ENCODE data around the gene PSD4.

PSD4 gene

DNA sequence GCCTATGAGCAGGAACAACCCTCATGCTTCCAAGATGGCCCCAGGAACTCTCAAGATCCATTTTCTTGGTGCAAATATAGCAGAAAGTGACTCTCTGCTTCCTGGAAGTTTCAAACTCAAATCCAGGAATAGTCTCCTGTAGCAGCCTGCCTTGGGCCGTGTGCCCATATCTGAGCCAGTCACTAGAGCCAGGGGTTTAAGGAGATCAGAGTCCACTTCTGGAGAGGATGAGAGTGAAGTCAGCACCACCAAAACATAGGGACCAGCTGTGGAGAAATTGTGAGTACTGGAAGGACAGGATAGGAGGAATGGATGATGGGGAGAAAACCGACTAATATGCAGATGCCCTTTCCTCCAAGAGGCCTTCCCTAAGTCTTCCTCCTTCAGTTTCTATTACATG, 33.2 kb downstream of the PSD4 start:
- DNase-seq (ENCODE audit: low read depth in 3 of 3): no peak

DNA sequence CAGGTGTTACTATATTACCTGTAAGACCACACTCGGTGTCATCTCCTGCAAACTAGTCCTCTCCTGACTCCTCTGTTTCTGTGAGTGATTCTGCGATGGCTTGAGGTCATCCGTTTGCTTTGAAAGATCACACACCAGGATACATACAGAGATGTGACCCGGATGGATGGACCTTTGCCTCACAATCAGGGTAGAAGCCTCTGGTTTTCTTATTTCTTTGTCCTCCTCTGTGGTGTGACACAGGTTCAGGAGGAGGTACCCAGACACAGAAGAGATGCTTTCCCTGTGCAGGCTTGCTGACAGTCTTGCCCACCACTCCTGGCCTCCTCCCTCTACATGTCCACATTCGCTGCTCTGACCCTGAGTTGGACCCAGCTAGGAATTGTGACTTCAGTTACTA, 34.6 kb downstream of the PSD4 start:
- DNase-seq (ENCODE audit: low read depth in 3 of 3): no peak

DNA sequence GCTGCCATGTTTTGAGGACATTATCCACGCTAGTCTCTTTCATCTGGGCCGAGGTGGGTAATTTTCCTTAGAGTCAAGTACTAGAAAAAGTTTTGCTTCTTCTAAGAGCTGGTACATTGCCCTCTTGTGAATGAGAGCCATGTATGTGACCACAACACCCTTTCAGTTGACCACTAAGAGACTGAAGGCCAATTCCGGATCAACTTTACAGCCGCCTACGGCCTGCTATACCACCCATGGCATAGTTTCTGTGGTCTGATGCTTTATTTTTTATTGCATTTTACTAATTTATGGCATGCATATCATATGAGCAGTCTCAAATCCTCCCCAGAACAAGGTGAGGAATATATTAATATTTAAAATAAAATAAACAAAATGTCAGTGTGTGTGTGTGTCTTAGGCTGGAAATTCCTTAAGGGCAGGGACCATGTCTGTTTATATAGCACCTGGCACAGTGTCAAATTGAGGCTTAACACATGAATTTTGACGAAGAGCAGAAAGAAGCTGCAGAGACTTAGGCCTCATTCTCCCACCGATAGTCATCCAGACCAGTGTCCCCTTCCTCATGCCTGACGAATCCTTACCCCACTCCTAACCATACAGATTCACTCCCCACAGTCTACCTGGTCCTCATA, 35.4 kb downstream of the PSD4 start:
- DNase-seq (ENCODE audit: low read depth in 3 of 3): no peak

DNA sequence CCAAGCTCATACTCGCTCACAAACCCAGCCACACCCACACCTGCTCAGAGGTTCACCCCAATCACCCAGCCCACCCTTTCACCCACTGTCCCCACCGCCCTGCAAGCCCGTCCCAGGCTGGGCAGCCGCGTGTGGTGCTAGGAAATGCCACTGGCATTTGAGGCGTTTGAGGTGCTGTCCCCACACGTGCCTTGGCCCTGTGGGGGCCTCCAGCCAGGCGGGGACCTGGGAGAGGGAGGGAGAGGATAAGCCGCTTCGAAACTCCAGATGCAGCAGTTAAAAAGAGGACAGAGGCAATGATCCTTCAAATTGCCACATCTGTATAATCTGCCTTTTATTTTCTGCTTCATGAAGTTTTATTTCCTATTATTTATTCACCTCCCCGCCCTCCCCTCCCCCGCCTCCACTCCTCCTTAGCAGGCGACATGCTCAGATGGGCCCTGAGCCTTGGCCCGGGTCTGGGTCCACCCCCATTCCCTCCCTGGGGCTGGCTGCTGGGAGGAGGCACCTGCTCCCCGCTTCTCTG, 35.9 kb downstream of the PSD4 start:
- DNase-seq (ENCODE audit: low read depth in 3 of 3): no peak

DNA sequence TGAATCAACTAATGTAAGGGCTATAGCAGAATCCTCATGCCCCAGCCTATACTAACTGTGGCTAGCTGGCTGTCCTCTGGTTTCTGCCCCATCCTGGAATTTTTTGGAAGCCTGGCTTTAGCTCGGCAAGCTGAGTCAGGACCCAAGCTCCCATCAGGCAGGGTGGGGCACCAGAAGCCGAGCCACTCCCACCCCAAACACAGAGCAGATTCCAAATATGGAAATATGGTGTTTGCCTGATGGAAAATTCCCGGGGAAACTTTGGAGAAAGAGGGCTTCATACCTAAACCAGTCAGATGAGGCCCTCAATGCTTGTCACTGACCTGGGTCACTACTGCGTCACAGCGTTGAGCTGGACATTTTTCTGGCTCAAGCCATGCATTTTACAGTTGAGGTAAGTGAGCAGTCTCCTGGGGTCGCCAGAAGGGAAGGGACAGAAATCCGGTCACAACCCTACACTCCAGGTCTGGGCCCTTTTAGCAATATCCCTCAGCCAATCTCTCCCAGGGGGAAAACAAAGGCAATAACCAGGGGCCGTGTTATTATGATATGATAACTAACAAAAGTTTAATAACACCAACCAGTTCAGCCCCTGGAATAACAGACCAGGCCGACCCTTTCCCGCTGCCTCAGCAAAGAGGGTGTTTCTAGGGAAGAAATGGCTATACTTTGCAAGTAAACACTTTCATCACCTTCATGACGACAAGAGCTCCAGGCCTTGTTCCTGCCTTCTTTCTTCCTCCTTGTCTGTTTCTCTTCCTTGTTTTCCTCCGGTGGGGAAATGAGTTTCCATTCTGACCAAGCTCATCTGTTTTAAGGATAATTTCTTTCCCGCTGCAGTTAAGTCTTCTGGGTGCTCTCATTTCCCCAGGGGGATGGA, 37.7 kb downstream of the PSD4 start:
- DNase-seq (ENCODE audit: low read depth in 3 of 3): no peak

DNA sequence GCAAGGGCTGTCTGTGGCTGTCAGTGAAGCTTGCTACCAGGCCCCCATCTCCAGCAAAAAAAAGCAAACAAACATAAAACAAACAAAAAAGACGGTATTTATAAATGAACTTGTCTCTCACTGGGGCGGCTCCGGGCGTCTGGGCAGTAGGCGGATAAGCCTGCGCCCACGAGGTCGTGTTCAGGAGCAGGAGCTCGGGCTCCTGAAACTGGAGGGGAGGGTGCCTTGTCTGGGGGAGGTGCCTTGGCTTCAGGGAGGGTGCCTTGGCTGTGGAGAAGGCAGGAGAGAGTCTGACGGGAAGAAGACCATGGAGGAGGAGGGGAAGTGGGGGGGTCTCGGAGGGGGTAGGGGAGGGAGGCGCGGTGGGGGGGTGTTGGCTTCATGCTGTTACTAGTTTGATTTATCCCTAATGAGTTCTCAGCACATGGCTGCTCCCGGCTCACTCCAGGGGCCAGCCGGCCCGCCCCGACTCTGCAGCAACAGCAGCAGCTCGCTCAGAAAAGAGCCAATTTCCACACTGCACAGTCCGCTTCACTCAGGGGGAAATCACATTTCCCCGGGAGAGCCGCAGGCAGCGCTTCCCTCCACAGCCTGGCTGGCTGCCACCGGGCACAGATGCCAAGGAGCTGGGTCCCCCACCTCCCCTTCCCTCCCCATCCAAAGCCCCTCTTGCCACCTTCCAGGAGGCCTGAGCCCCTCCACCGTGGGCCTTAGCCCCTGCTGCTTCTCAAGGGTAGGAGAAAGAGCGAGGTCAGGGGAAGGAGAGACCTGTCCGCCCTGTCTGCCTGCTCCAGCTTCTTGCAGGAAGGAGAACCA, 38.7 kb downstream of the PSD4 start:
- no peak for DNase-seq (ENCODE audit: low read depth in 3 of 3)

DNA sequence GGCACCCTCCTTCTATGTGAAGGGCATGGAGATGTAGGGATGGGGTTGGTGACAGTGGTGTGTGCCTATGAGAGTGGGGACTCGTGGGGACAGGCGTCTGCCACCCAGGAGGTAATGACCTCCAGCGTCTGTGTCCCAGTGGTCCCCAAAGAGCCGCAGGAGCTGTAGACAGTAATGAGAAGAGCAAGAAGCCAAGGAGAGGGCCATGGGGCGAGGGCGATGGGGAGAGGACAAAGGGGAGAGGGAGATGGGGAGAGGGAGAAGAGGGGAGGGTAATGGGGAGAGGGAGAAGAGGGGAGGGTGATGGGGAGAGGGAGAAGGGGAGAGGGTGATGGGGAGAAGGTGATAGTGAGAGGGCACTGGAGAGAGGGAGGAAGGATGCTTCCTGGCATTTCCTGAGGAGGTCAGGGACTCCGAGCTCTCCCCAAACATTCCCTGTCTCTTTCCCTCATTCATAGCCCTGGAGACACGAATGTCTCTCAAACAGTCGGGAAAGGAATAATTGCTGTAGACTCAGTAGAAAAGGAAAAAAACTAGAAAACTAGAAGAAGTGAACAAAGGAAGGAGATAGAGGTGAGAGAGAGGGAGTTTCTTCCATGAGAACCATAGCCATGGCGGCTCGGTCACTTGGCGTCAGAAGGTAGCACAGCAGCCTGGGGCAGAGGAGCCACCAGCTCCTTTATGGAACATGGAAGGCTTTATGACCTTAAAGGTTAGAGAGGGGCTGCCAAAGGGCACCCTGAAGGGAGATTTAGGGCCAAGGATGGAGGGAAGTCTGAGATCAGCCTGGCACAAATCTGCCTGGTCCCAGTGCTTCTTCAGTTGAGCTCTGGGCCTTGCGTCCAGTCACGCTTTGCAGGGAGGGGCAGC, 39.5 kb downstream of the PSD4 start:
- DNase-seq (ENCODE audit: low read depth in 3 of 3): no peak

DNA sequence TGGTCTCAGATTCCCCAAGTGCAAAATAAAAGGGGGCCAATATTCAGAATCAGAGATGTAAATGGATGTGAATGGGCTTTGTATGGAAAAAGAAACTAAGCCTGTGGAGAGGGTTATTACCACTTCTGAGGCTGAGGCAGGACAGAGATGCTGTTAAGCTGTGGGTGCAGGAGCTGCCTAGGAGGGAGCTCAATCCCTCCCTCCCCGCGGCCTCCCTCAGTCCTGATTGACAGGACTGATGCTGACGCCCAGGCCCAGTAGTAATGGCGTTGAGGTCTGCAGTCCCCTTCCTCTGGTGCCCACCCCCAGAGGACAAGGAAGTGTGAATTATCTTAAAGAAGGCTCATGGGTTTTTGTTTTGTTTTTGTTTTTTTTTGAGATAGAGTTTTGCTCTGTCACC, 40.4 kb downstream of the PSD4 start:
- no peak for DNase-seq (ENCODE audit: low read depth in 3 of 3)

DNA sequence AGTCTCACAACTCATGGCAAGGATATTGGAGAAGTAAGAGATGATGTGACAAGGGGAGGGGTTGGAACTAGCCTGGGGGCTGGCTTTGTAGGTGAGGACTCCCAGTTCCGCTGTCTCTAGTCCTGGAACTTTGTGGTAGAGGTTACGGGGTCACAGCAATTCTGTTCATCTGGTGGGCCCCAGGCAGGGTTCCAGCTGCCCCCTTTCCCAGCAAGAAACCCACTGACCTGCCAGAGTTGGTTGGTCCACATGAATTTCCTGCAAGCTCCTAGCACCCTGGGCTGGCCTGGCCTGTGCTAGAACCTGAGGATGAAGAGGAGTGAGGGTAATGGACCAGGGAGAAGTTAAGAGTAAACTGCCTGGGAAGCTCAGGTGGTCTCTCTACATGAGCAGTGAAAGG, 41.3 kb downstream of the PSD4 start:
- DNase-seq (ENCODE audit: low read depth in 3 of 3): no peak

DNA sequence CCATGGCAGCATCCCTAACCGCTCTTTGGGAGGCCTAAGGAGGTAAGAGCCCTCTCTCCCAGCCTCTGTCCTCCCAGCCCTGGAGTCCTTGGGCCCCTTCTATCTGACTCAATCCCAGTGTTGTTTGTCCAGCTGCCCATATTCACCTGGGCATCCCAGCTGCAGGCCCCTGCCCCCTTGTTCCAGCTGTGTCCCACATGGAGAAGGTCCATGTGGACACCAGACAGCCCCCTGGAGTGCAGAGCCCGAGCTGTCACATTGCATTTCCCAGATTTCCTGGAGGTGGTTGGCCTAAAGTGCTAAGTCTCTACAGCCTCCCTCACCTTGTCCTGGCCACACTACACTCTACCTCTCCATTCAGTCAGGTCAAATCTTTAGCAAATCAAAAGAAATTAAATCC, 42.5 kb downstream of the PSD4 start:
- DNase-seq (ENCODE audit: low read depth in 3 of 3): no peak

DNA sequence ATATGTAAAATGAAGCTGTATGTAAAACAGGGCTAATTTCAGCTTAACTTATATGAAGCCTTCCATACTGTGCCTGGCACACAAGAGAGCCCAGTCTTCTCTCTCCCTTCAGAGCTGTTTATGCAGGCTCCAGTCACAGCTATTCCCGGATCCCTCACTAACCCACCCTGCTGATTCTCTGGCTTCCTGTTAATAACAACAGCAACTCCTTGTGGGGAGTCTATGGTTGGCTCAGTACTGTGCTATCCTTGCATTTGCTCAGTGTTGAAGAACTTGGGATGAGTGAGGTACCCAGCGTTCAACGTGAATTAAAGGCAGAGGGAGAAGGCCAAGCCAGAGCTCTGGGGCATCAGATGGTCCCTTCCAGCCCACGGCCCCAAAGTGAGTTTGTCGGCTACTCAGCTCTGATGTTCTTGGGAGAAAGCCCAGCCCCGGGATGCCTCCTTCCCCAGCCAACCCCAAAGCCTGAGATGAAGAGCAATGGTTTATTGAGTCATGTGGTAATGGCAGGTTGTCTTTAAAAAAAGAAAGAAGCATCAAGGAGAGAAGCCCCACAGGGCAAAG, 43.2 kb downstream of the PSD4 start:
- no peak for DNase-seq (ENCODE audit: low read depth in 3 of 3)

DNA sequence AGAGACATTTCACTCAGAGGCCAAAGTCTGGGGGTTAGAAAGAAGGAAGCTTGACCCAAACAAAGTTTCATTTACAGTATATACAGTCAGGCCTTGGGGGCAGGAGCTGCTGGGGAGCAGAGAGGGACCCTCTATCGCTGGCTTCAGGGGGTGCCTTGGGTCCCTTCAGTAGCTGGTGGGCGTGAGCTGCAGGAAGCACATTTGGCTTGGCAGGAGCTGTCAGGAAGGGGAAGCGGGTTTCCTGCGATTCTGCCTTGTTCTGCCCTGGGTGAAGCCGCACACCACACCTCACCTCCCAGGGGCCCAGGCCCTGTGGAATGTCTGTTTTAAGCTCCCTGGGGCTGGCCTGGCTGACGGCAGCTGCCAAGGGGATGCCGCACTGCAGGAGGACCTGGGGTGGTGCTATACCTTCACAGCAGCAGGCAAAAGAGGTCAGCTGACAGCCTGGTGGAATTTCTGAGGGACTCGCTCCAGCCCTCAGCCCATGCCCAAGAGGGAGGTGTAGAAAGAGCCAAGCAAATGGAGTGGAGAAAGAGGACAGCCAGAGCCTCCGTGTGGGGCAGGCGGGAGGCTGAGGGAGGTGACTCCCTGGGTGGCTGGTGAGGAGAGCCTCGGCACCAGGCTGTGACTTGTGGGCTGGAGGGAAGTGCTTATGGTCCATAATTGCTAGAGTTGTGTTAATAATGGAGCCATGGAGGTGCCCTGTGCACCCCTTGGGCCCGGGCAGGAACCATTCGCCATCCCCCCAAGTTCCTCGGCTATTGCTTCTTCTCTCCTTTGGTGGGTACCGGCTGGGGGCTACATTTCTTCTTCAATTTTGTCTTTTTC, 43.9 kb downstream of the PSD4 start:
- no peak for DNase-seq (ENCODE audit: low read depth in 3 of 3)

DNA sequence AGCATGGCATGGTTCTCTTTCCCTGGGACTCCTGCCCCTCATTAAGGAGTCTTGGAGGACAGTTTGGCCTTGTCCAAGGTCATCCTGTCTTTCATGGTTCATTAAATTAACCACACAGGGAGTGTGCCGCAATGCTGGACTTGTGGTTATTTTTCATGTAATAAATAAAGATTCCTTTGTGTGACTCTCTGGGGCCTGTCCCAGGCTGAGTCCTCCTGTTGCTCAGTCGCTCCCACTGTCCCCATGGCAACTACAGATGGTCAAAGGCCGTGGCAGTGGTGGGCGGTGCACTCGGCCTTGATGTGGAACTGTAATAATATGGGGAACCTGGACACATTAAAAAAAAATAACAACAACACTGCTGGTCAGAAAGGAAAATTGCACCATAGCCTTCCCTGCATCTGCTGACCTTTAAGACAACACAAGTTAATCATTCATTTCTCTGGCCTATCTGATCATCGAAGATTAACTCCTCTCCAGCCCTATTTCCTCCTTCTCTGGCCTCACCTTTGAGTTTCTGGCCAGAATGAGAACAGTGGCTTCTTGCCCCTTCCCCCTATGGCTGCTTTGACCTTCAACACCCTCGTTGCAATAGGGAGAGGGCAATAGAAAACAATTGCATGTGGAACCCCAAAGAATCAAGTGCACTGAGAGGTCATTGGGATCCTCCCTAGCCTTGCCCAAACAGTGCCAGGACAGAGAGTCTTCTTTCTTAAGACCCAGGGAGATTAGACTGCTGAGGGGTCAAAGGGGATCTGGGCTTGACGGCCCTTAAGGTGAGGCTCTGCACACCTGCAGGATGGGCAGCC, 44.7 kb downstream of the PSD4 start:
- no peak for DNase-seq (ENCODE audit: low read depth in 3 of 3)

DNA sequence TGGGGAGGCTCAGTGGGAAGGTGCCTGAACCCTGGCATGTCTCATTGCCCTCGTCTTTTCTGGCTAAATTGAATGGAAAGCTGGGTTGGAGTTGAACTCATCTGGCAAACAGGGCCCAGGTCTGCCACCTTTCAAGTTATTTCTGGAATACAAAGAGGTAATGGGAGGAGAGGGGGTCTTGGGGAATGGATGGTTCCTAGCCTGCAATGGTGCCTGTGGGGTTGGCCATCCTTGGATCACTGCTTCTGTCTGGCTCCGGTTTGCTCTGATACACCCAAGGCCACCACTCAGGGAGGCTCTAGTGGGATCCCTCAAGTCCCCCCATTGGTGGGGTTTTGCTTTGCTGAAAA, 45.3 kb downstream of the PSD4 start:
- DNase-seq (ENCODE audit: low read depth in 3 of 3): no peak

DNA sequence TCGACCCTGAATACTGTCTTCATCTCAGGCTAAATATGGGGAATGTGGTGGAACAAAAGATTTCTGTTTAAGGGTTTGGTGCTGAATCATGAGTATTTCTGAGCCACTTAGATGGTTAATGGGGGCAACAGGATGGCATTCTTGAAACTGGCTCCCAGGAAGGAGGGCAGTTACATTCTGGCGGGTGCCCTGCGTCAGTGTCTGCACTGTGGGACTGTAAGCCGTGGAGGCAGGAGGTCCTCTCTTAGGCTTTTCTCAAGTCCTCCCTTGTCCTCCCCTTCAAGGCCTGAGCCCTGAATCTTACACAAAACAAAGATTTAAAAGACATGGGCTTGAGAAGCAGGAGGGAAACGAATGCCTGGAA, 45.7 kb downstream of the PSD4 start:
- DNase-seq (ENCODE audit: low read depth in 3 of 3): no peak

DNA sequence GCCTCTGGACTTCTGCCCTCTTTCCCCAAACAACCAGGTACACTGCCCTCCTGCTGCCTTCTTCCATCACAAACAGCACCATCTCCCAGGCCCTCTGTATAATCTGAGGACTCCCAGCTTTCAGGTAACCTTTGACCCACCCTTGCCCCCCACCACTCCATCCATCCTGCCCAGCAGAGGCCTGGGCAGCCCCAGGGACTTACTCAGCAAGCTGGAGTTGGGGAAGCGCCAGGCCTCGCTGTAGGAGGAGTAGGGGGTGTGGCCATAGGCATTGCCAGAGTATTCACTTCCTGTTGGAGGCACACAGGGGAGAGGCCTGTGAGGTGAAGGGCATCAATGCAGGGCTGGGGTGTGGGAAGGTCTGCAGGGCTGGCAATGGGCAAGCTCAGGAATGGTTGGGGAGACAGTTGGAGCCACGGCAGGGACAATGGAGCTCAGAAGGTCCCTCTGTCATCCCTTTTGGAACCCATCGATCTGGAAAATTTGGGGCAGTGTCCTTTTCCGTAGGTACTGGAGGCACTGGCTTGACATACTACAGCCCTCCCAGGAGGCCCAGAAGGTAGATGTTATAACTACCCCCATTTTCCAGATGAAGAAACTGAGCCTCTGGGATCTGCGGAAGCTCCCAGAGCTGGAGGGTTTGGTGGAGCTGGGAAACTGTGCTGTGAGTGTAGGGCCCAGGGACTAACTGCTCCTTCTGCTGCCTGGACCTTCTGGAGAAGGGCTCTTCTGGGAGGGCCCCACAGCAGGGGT, 46.3 kb downstream of the PSD4 start:
- no peak for DNase-seq (ENCODE audit: low read depth in 3 of 3)

DNA sequence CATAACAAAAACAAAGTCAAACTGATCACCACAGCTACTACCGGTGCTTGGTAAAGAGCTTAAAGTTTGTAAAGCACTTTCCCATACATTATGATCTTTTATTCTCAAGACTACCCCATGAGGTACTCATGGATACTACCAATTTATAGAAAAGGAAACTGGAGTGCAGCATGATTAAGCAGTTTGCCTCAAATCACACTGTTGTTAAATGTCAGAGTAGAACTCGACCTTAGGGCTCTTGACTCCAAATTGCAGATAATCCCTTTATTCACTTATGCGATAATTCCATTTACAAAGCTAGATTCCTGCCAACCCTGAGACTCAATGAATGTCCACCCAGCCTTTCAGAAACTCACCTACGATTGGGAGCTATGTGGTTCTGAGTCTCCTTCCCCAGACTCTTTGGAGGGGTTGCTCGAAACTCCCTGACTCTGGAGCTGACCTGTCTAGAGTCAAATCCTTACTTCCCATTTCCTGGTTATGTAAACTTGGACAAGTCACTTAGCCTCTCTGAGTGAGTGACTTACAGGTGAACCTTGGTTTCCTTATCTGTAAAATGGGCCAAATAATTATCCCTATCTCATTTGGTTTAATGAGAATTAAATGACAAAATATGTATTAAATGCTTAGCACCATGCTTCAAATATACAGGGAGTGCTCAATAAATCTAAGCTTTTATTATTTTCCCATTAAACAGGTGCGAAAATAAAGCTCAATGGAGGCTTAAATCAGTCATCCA, 47.4 kb downstream of the PSD4 start:
- no peak for DNase-seq (ENCODE audit: low read depth in 3 of 3)

DNA sequence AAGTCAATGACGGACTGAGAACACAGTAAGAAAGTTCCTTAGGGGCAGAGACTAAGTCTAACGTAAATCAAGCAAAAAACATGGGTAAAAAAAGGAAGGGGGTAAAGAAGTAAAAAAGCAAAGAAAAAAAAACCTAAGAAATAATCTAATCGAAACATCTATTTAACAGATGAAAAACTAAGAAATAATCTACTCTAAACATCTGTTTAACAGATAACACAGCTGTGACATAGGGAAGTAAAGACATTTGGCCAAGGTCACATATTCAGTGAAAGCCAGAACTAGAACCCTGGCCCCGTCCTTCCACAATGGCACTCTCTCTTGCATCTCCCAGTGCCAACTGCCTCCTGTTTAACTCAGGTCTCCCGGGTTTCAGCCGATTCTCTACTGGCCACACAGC, 48.1 kb downstream of the PSD4 start:
- DNase-seq (ENCODE audit: low read depth in 3 of 3): no peak

Data from stimulated activated CD4-positive, alpha-beta T cell treated with anti-CD3 and anti-CD28 coated beads, TNF-alpha, amount 100 ng/mL, for 48 hours (primary cell).